OCI-LY7 (cell line): ENCODE data around the gene MED26. TPM values are rescaled to one million over a fixed set of nuclear protein-coding genes. Genes with fewer than 3 reads are reported as not detected.

Experiments used
- BruUV-seq: library from RNA; stranded (reverse); fragments of 400-500 nt; replicated peaks from 2 replicates; lab custom pipeline; 2021; lab: Mats Ljungman, UMichigan
- CTCF ChIA-PET: fragments of 300-600 bp; sonication (Branson Sonifier 250); formaldehyde crosslinking; loops from one replicate; lab custom pipeline; 2022; ENCODE audit warnings: antibody characterized with exemption; ENCODE audit not compliant: unreplicated experiment; lab: Charles Lee
- POLR2A ChIA-PET: fragments of 300-600 bp; sonication (Branson Sonifier 250); formaldehyde crosslinking; loops from one replicate; lab custom pipeline; 2022; ENCODE audit warnings: antibody characterized with exemption; lab: Charles Lee
- DNase-seq: peaks from one replicate; pipeline ENCODE4 v3.0.0-alpha.2; 2015; ENCODE audit warnings: low spot score
- H2AFZ ChIP-seq: fragments of 200-600 bp; sonication (generic), shearing (Covaris generic); 2 replicates; pipeline ENCODE4 v1.6.1; 2014; ENCODE audit warnings: mild to moderate bottlenecking, antibody characterized with exemption, low read length, moderate library complexity
- H3K27ac ChIP-seq: fragments of 200-600 bp; sonication (generic); 2 replicates; pipeline ENCODE4 v1.5.1; 2014; ENCODE audit warnings: mixed run types, low read depth, mild to moderate bottlenecking, moderate library complexity, low read length, inconsistent platforms; ENCODE audit not compliant: poor library complexity, severe bottlenecking
- H3K36me3 ChIP-seq: fragments of 200-600 bp; sonication (generic); 2 replicates; pipeline ENCODE4 v1.6.1; 2014; ENCODE audit warnings: mild to moderate bottlenecking, antibody characterized with exemption, low read length, moderate library complexity, mixed read lengths; ENCODE audit not compliant: insufficient read depth
- H3K4me1 ChIP-seq: fragments of 200-600 bp; sonication (generic); 2 replicates; pipeline ENCODE4 v1.5.1; 2014; ENCODE audit warnings: mild to moderate bottlenecking, low read length; ENCODE audit not compliant: insufficient read depth, poor library complexity, severe bottlenecking
- H3K4me2 ChIP-seq: fragments of 200-600 bp; sonication (generic); 2 replicates; pipeline ENCODE4 v1.6.1; 2014; ENCODE audit warnings: mild to moderate bottlenecking, low read length
- H3K4me3 ChIP-seq: fragments of 200-600 bp; sonication (generic); 2 replicates; pipeline ENCODE4 v1.5.1; 2014; ENCODE audit warnings: mild to moderate bottlenecking, low read depth, low read length; ENCODE audit not compliant: poor library complexity, severe bottlenecking
- H3K79me2 ChIP-seq: fragments of 200-600 bp; sonication (generic); 2 replicates; pipeline ENCODE4 v1.6.1; 2016; ENCODE audit warnings: low read depth, mild to moderate bottlenecking, low read length, moderate library complexity, mixed read lengths; ENCODE audit not compliant: insufficient read depth
- H3K9me2 ChIP-seq: fragments of 200-600 bp; sonication (generic); 2 replicates; pipeline ENCODE4 v1.6.1; 2016; ENCODE audit warnings: mild to moderate bottlenecking, low read length, mixed read lengths; ENCODE audit not compliant: insufficient read depth
- H3K9me3 ChIP-seq: fragments of 200-600 bp; sonication (generic); 2 replicates; pipeline ENCODE4 v1.6.1; 2014; ENCODE audit warnings: mild to moderate bottlenecking, mixed run types, low read length, mixed read lengths
- H4K20me1 ChIP-seq: fragments of 200-600 bp; sonication (generic); 2 replicates; pipeline ENCODE4 v1.6.1; 2014; ENCODE audit warnings: mild to moderate bottlenecking, antibody characterized with exemption, low read length, moderate library complexity, mixed read lengths; ENCODE audit not compliant: insufficient read depth
- EZH2phosphoT487 ChIP-seq: fragments of 200-600 bp; sonication (generic); IDR thresholded peaks from 2 replicates; pipeline ENCODE4 v1.6.1; 2018; ENCODE audit warnings: low read depth, borderline replicate concordance, mild to moderate bottlenecking, mixed run types, antibody characterized with exemption, low read length, moderate library complexity, mixed read lengths
- intact Hi-C: fragments of 100-400 bp; cut with micrococcal nuclease; formaldehyde crosslinking; loops from one replicate; pipeline ENCODE4 v1.10.0; 2022; ENCODE audit not compliant: unreplicated experiment
- total RNA-seq, 2 experiments: library from RNA; depleted of rRNA in 1 of 2; stranded (reverse); fragments of >200 nt in 1 of 2; shearing (Covaris generic) in 1 of 2; gene quantifications; 2 replicates each; pipeline ENCODE4 v1.2.3, GENCODE V29; 2014 to 2022
- TF ChIP-seq, protein P1 (sequence below): fragments of 200-600 bp; sonication (generic); conservative IDR thresholded peaks from 2 replicates; pipeline ENCODE4 v1.5.1; 2014; ENCODE audit warnings: mild to moderate bottlenecking, antibody characterized with exemption, low read length, moderate library complexity, mixed read lengths

MED26 gene
- total RNA-seq, 2 experiments from 2014 or later = 19.4 to 26.8 TPM

DNA sequence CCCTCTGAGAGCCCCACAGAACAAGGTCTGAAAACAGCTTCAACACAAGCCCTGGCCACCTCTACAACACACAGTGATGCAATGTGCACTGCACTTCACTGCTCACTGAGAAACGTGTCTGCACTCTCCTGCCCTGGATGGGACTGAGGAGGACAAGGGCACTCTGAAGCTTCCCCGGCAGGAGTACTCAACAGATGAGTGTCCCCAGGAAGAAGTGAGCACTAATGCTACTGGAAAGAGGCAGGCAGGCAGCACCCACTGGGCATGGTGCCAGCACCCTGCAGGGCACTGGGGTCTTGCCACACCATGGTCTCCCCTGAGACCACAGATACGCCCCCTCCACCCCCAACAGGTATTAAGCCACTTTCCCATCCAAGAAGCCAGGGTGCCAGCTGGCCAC is 38.1 kb downstream of the MED26 start:
- no TSS peak for BruUV-seq
- Histone ChIP-seq H3K4me1 (peaks cover 100% of the 10 kb centered on the region), H3K9me2 (no peaks in the 10 kb centered on the region), H3K27ac (peak overlapping the region; percentile 97), H3K36me3 (peaks cover 9% of the 10 kb centered on the region; the same call in 1 of the 2 replicates), H2AFZ (no peak overlapping the region), H3K79me2 (peaks cover 92% of the 10 kb centered on the region), H3K4me2 (peak overlapping the region; percentile 97), H4K20me1 (peaks cover 42% of the 10 kb centered on the region), H3K9me3 (no peaks in the 10 kb centered on the region), H3K4me3 (peak overlapping the region; percentile 8)
- DNase-seq = peak; percentile 38
- no peak for TF ChIP-seq EZH2phosphoT487
- TF ChIP-seq, protein P1, sequence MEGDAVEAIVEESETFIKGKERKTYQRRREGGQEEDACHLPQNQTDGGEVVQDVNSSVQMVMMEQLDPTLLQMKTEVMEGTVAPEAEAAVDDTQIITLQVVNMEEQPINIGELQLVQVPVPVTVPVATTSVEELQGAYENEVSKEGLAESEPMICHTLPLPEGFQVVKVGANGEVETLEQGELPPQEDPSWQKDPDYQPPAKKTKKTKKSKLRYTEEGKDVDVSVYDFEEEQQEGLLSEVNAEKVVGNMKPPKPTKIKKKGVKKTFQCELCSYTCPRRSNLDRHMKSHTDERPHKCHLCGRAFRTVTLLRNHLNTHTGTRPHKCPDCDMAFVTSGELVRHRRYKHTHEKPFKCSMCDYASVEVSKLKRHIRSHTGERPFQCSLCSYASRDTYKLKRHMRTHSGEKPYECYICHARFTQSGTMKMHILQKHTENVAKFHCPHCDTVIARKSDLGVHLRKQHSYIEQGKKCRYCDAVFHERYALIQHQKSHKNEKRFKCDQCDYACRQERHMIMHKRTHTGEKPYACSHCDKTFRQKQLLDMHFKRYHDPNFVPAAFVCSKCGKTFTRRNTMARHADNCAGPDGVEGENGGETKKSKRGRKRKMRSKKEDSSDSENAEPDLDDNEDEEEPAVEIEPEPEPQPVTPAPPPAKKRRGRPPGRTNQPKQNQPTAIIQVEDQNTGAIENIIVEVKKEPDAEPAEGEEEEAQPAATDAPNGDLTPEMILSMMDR = no peak
- intact Hi-C loops = loop anchor here (2.0 to 5.0 kb wide), 4 partner anchors 29 to 513 kb away; partner anchors contain the start of genes CHERP and TPM4
- POLR2A ChIA-PET = interaction anchor here (0.5 to 1.2 kb wide), 4 partner anchors 10 to 73 kb away, joined by 3 to 4 read pairs (median 4); partner anchors contain the start of gene MED26
- CTCF ChIA-PET = interaction anchor here (0.6 kb wide), 1 partner anchor 8 kb away, joined by 3 read pairs; no protein-coding TSS in a partner anchor

DNA sequence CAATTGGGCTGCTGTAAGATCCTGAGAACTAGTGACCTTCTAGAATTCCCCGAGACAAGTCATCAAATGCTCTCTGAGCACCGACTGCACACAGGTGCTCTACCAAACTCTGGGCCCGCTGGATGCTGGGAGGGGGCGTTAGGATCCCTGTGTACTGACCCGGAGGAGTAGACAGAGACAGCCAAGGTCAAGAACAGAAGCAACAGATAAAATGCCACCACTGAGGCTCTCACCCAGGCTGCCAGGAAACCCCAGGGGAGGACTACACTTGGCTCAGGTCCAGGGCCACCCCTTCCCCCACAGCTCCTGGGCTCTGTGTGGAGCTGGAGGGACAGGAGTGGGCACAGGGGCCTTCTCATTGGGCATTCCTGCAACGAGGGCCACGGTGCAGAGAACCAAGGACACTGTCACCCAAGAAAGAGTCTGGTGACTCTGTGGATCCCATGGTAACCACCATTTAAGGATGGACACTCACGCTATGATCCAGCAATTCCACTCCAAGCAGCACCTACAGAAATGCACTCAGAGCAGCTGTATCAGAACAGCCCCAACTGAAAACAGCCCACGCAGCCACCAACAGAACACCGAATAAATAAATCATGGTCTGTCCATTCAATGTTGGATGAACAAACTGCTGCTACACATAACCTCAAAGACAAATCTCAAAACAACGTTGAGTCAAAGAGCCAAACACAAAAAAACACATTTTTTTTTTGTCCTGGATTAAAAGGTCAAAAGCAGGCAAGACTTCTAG is 39.0 kb downstream of the MED26 start:
- CTCF ChIA-PET = interaction anchor here (0.6 to 1.7 kb wide), 2 partner anchors 7 to 147 kb away, joined by 3 to 4 read pairs; no protein-coding TSS in a partner anchor
- H3K36me3 ChIP-seq = peaks cover 9% of the 10 kb centered on the region; the same call in 1 of the 2 replicates
- peak overlapping the region; percentile 97 for H3K27ac ChIP-seq
- H4K20me1 ChIP-seq = peaks cover 33% of the 10 kb centered on the region
- no peaks in the 10 kb centered on the region for H3K9me3 ChIP-seq
- no peak overlapping the region for H2AFZ ChIP-seq
- TF ChIP-seq, protein P1 = no peak
- no peak for TF ChIP-seq EZH2phosphoT487
- DNase-seq = no peak
- intact Hi-C loops = loop anchor here (1.0 to 5.0 kb wide), 6 partner anchors 30 to 512 kb away; partner anchors contain the start of genes CHERP, MED26 and TPM4
- POLR2A ChIA-PET = interaction anchor here (0.6 to 3.0 kb wide), 5 partner anchors 15 to 40 kb away, joined by 3 to 18 read pairs (median 10); partner anchors contain the start of gene MED26
- H3K9me2 ChIP-seq = no peaks in the 10 kb centered on the region
- peaks cover 100% of the 10 kb centered on the region for H3K4me1 ChIP-seq
- peak overlapping the region; percentile 97 for H3K4me2 ChIP-seq
- H3K4me3 ChIP-seq = peak overlapping the region; percentile 73
- BruUV-seq = no TSS peak
- H3K79me2 ChIP-seq = peaks cover 91% of the 10 kb centered on the region
